Astrocyte (in vitro differentiated cells and primary cell): ENCODE measurements around the gene CXCL9. TPM values are rescaled to one million over a fixed set of nuclear protein-coding genes. Genes with fewer than 3 reads are reported as not detected.
"Not testable (repeated sequence)": the region's sequence is repeated elsewhere in the genome, so short reads cannot be mapped to it uniquely, and the experiment has no call there.

Experiments used
- DNase-seq: peaks from one replicate; pipeline ENCODE4 v3.0.0-alpha.2; 2010; ENCODE audit warnings: low read depth
- FAIRE-seq: peaks from 2 replicates; lab custom pipeline; 2011; peaks lifted over from hg19 to GRCh38; lab: Jason Lieb, UNC
- H2AFZ ChIP-seq: 2 replicates; pipeline ENCODE4 v1.6.0; 2012; ENCODE audit warnings: low read depth, low read length, inconsistent platforms
- H3K27ac ChIP-seq: 2 replicates; pipeline ENCODE4 v1.5.1; 2011; ENCODE audit warnings: low read depth, low read length, inconsistent platforms
- H3K27me3 ChIP-seq: 2 replicates; pipeline ENCODE4 v1.6.0; 2011; ENCODE audit warnings: low read length, inconsistent platforms; ENCODE audit not compliant: insufficient read depth
- H3K36me3 ChIP-seq: 2 replicates; pipeline ENCODE4 v1.5.1; 2011; ENCODE audit warnings: low read length, inconsistent platforms; ENCODE audit not compliant: insufficient read depth
- H3K4me1 ChIP-seq: 2 replicates; pipeline ENCODE4 v1.5.1; 2011; ENCODE audit warnings: low read length, inconsistent platforms; ENCODE audit not compliant: insufficient read depth
- H3K4me2 ChIP-seq: 2 replicates; pipeline ENCODE4 v1.6.0; 2012; ENCODE audit warnings: low read length, inconsistent platforms
- H3K4me3 ChIP-seq: 2 replicates; pipeline ENCODE4 v1.5.1; 2011; ENCODE audit warnings: low read depth, mild to moderate bottlenecking, low read length, inconsistent platforms; ENCODE audit not compliant: insufficient read depth
- H3K79me2 ChIP-seq: 2 replicates; pipeline ENCODE4 v1.6.0; 2012; ENCODE audit warnings: mild to moderate bottlenecking, low read length, inconsistent platforms; ENCODE audit not compliant: insufficient read depth
- H3K9ac ChIP-seq: 2 replicates; pipeline ENCODE4 v1.6.0; 2012; ENCODE audit warnings: mild to moderate bottlenecking, low read length, inconsistent platforms
- H3K9me3 ChIP-seq: 2 replicates; pipeline ENCODE4 v1.5.1; 2012; ENCODE audit warnings: low read depth, mild to moderate bottlenecking, low read length, inconsistent platforms; ENCODE audit not compliant: insufficient read depth
- H4K20me1 ChIP-seq: 2 replicates; pipeline ENCODE4 v1.6.0; 2012; ENCODE audit warnings: low read length, inconsistent platforms; ENCODE audit not compliant: insufficient read depth
- H3K27ac Mint-ChIP-seq: one replicate; pipeline ENCODE4 v1.8.0; 2021; ENCODE audit warnings: mild to moderate bottlenecking, mixed read lengths; ENCODE audit not compliant: unreplicated experiment
- H3K27me3 Mint-ChIP-seq: one replicate; pipeline ENCODE4 v1.8.0; 2021; ENCODE audit warnings: low read depth, mixed read lengths; ENCODE audit not compliant: unreplicated experiment
- H3K36me3 Mint-ChIP-seq: one replicate; pipeline ENCODE4 v1.8.0; 2021; ENCODE audit warnings: low read depth, mixed read lengths; ENCODE audit not compliant: unreplicated experiment
- H3K4me1 Mint-ChIP-seq: one replicate; pipeline ENCODE4 v1.8.0; 2021; ENCODE audit warnings: low read depth, mixed read lengths; ENCODE audit not compliant: unreplicated experiment
- H3K4me3 Mint-ChIP-seq: one replicate; pipeline ENCODE4 v1.8.0; 2021; ENCODE audit warnings: mild to moderate bottlenecking, moderate library complexity, mixed read lengths; ENCODE audit not compliant: unreplicated experiment
- H3K9me3 Mint-ChIP-seq: one replicate; pipeline ENCODE4 v1.8.0; 2021; ENCODE audit warnings: mild to moderate bottlenecking, mixed read lengths; ENCODE audit not compliant: unreplicated experiment
- EZH2 ChIP-seq: IDR thresholded peaks from 2 replicates; pipeline ENCODE4 v1.6.1; 2012; ENCODE audit warnings: mild to moderate bottlenecking, low read length, inconsistent platforms; ENCODE audit not compliant: insufficient read depth
- total RNA-seq: library from RNA; stranded (reverse); gene quantifications from 2 replicates; pipeline ENCODE4 v1.2.1, GENCODE V29; 2021
- TF ChIP-seq, protein P1 (sequence below): IDR thresholded peaks from 2 replicates; pipeline ENCODE4 v1.5.1; 2011; ENCODE audit warnings: low read depth, mild to moderate bottlenecking, inconsistent platforms, low read length, moderate library complexity; ENCODE audit not compliant: insufficient read depth

The CXCL9 gene
- total RNA-seq, 1 donor from 2014 or later: not detected

DNA sequence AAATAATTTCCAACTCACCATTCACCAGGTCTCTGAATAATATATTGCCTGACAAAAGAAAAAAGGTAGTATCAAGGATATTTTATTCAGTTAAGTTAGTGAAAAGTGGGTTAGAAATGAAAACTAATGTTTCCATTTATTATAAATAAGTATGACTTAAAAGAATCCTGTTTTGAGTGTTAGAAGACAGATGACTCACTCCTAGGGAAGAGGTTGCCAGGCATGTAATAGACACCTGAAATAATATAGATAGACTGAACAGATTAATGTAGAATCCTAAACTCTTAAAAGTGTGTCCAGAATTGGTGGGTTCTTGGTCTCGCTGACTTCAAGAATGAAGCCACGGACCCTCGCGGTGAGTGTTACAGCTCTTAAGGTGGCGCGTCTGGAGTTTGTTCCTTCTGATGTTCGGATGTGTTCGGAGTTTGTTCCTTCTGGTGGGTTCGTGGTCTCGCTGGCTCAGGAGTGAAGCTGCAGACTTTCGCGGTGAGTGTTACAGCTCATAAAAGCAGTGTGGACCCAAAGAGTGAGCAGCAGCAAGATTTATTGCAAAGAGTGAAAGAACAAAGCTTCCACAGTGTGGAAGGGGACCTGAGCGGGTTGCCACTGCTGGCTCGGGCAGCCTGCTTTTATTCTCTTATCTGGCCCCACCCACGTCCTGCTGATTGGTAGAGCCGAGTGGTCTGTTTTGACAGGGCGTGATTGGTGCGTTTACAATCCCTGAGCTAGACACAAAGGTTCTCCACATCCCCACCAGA is 35.1 kb upstream of the CXCL9 start:
- not testable (repeated sequence) for H3K4me1 ChIP-seq, H3K27me3 ChIP-seq, H3K4me3 Mint-ChIP-seq, H3K4me3 ChIP-seq, H3K36me3 Mint-ChIP-seq, H3K9me3 ChIP-seq, H3K27ac ChIP-seq, H3K79me2 ChIP-seq, H3K27me3 Mint-ChIP-seq, H4K20me1 ChIP-seq, H3K9me3 Mint-ChIP-seq, H3K4me2 ChIP-seq, H3K27ac Mint-ChIP-seq, H3K36me3 ChIP-seq, H2AFZ ChIP-seq, H3K9ac ChIP-seq, FAIRE-seq, H3K4me1 Mint-ChIP-seq
- DNase-seq: peak; percentile 14

DNA sequence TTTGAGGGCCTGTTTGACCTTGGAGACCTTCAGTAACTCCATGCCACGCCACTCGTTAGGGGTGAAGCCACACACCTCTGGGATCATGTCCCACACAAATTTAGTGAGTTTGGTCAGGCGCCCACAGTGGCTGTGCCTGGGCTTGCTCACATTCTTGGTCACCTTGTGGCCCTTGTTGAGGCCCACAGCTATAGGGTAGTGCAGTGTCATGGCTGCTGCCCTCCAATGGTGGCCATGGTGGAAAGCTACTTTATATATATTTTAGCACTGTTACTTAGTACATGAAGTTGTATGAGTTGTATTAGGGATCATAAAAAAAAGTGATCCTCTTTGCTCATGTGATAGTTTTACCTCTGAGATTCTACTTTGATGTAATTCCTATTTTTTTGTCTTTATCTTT is 29.5 kb upstream of the CXCL9 start:
- H3K36me3 ChIP-seq: no peaks in the 10 kb centered on the region
- H4K20me1 ChIP-seq: no peaks in the 10 kb centered on the region
- no peak overlapping the region for H3K4me2 ChIP-seq
- H3K4me3 ChIP-seq: no peak overlapping the region
- Mint-ChIP-seq H3K4me1 (no peaks in the 10 kb centered on the region), H3K27ac (no peak overlapping the region), H3K36me3 (no peaks in the 10 kb centered on the region), H3K4me3 (no peak overlapping the region), H3K9me3 (no peaks in the 10 kb centered on the region), H3K27me3 (no peaks in the 10 kb centered on the region)
- H3K27ac ChIP-seq: no peak overlapping the region
- TF ChIP-seq, protein P1, sequence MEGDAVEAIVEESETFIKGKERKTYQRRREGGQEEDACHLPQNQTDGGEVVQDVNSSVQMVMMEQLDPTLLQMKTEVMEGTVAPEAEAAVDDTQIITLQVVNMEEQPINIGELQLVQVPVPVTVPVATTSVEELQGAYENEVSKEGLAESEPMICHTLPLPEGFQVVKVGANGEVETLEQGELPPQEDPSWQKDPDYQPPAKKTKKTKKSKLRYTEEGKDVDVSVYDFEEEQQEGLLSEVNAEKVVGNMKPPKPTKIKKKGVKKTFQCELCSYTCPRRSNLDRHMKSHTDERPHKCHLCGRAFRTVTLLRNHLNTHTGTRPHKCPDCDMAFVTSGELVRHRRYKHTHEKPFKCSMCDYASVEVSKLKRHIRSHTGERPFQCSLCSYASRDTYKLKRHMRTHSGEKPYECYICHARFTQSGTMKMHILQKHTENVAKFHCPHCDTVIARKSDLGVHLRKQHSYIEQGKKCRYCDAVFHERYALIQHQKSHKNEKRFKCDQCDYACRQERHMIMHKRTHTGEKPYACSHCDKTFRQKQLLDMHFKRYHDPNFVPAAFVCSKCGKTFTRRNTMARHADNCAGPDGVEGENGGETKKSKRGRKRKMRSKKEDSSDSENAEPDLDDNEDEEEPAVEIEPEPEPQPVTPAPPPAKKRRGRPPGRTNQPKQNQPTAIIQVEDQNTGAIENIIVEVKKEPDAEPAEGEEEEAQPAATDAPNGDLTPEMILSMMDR: no peak
- TF ChIP-seq EZH2: no peak
- H2AFZ ChIP-seq: no peak overlapping the region
- peaks cover 7% of the 10 kb centered on the region for H3K27me3 ChIP-seq
- H3K4me1 ChIP-seq: no peaks in the 10 kb centered on the region
- H3K9ac ChIP-seq: no peak overlapping the region
- DNase-seq (no peak), FAIRE-seq (no peak)
- no peaks in the 10 kb centered on the region for H3K79me2 ChIP-seq
- H3K9me3 ChIP-seq: no peaks in the 10 kb centered on the region

DNA sequence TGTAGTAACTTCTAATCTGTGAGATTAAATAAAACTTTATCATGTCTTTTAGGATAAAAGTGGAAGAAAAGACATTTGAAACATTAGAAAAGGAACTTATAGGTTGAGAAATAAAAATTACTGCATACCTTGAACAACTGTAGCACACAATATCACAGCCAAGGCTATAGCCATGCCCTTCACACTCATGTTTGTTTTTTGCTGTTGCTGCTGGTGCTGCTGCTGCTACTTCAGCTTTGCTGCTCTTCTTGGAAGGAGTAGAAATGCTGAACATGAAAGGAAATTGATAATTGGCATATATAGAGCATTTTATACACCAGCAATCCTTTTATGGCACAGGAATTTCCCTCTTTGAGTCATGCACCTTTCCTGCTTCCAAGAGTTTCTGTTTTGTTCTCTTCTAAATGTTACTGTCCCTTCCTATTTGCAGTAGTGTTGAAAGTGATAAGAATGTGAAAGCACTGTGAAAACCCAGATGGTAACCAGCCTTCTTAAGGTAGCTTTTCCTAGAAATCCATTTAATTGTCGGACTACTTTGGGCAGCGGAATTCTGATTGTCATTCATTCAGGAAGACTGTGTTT is 28.6 kb upstream of the CXCL9 start, which contains the start of gene CXCL11:
CXCL11 (minus strand) TSS at position 272 of the 582 bp plus-strand sequence; CDS start at position 189, 83 bp downstream.
- Histone ChIP-seq H3K4me1 (no peaks in the 10 kb centered on the region), H3K27me3 (peaks cover 6% of the 10 kb centered on the region), H3K36me3 (no peaks in the 10 kb centered on the region), H3K9me3 (no peaks in the 10 kb centered on the region), H3K27ac (no peak within 1 kb of the TSS), H3K4me3 (no peak within 1 kb of the TSS), H2AFZ (no peak within 1 kb of the TSS), H4K20me1 (no peaks in the 10 kb centered on the region), H3K79me2 (no peaks in the 10 kb centered on the region), H3K4me2 (no peak within 1 kb of the TSS), H3K9ac (no peak within 1 kb of the TSS)
- H3K9me3 Mint-ChIP-seq: no peaks in the 10 kb centered on the region
- DNase-seq (no peak), FAIRE-seq (no peak)
- no peaks in the 10 kb centered on the region for H3K36me3 Mint-ChIP-seq
- H3K27ac Mint-ChIP-seq: no peak within 1 kb of the TSS
- no peaks in the 10 kb centered on the region for H3K4me1 Mint-ChIP-seq
- TF ChIP-seq, protein P1: no peak
- no peak for TF ChIP-seq EZH2
- no peaks in the 10 kb centered on the region for H3K27me3 Mint-ChIP-seq
- H3K4me3 Mint-ChIP-seq: no peak within 1 kb of the TSS
